Neural cell (in vitro differentiated cells): Measurements from ENCODE around the gene ENAH. TPM values are rescaled to one million over a fixed set of nuclear protein-coding genes. Genes with fewer than 3 reads are reported as not detected.

Source experiments
- H2AFZ ChIP-seq: fragments of 200-600, 300-800 bp; sonication (generic), shearing (Covaris generic); 2 replicates; pipeline ENCODE4 v1.6.0; 2014; ENCODE audit warnings: low read depth, mild to moderate bottlenecking, antibody characterized with exemption, low read length, moderate library complexity
- H3F3A ChIP-seq: fragments of 200-600 bp; shearing (Covaris generic); 2 replicates; pipeline ENCODE4 v1.6.1; 2016; ENCODE audit warnings: mild to moderate bottlenecking, moderate library complexity, mixed read lengths, antibody characterized with exemption, low read length; ENCODE audit not compliant: insufficient read depth, poor library complexity, severe bottlenecking
- H3K27ac ChIP-seq: fragments of 200-600, 300-800 bp; sonication (generic), shearing (Covaris generic); 2 replicates; pipeline ENCODE4 v1.5.1; 2014; ENCODE audit warnings: mild to moderate bottlenecking, low read length, moderate library complexity
- H3K27me3 ChIP-seq: fragments of 300-800, 200-600 bp; sonication (generic), shearing (Covaris generic); 2 replicates; pipeline ENCODE4 v1.6.0; 2014; ENCODE audit warnings: mild to moderate bottlenecking, low read depth, low read length, moderate library complexity; ENCODE audit not compliant: insufficient read depth
- H3K36me3 ChIP-seq: fragments of 300-800, 200-600 bp; sonication (generic), shearing (Covaris generic); 2 replicates; pipeline ENCODE4 v1.5.1; 2014; ENCODE audit warnings: mild to moderate bottlenecking, antibody characterized with exemption, low read length, moderate library complexity; ENCODE audit not compliant: insufficient read depth
- H3K4me2 ChIP-seq: fragments of 300-800, 200-600 bp; sonication (generic), shearing (Covaris generic); 2 replicates; pipeline ENCODE4 v1.6.0; 2014; ENCODE audit warnings: mild to moderate bottlenecking, low read length
- H3K4me3 ChIP-seq: fragments of 300-800, 200-600 bp; sonication (generic), shearing (Covaris generic); 2 replicates; pipeline ENCODE4 v1.5.1; 2014; ENCODE audit warnings: mild to moderate bottlenecking, low read length, moderate library complexity
- H3K79me2 ChIP-seq: fragments of 200-600 bp; shearing (Covaris generic); replicated peaks from 2 replicates; pipeline ENCODE4 v1.6.0; 2014; ENCODE audit warnings: mild to moderate bottlenecking, low read length, moderate library complexity; ENCODE audit not compliant: insufficient read depth
- H3K9ac ChIP-seq: fragments of 300-800, 200-600 bp; sonication (generic), shearing (Covaris generic); 2 replicates; pipeline ENCODE4 v1.6.1; 2016; ENCODE audit warnings: mild to moderate bottlenecking, low read length, mixed read lengths
- H3K9me2 ChIP-seq: fragments of 200-600 bp; shearing (Covaris generic); 2 replicates; pipeline ENCODE4 v1.6.1; 2016; ENCODE audit warnings: mild to moderate bottlenecking, low read length, mixed read lengths; ENCODE audit not compliant: insufficient read depth
- H3K9me3 ChIP-seq: fragments of 200-600, 300-800 bp; sonication (generic), shearing (Covaris generic); 2 replicates; pipeline ENCODE4 v1.6.1; 2016; ENCODE audit warnings: mild to moderate bottlenecking, mixed run types, low read length, moderate library complexity, mixed read lengths
- H4K20me1 ChIP-seq: fragments of 200-600 bp; shearing (Covaris generic); 2 replicates; pipeline ENCODE4 v1.6.1; 2016; ENCODE audit warnings: mild to moderate bottlenecking, mixed run types; ENCODE audit not compliant: insufficient read depth
- EP300 ChIP-seq: fragments of 450-650 bp; conservative IDR thresholded peaks from 2 replicates; pipeline ENCODE4 v1.6.1; 2014; ENCODE audit warnings: antibody characterized with exemption, mild to moderate bottlenecking, moderate library complexity; ENCODE audit not compliant: poor library complexity, severe bottlenecking
- EZH2 ChIP-seq: fragments of 200-600, 300-800 bp; shearing (Covaris generic), sonication (generic); IDR thresholded peaks from 2 replicates; pipeline ENCODE4 v1.6.1; 2014; ENCODE audit warnings: antibody characterized with exemption, low read length, borderline replicate concordance, mild to moderate bottlenecking; ENCODE audit not compliant: insufficient read depth, poor library complexity, severe bottlenecking
- MXI1 ChIP-seq: fragments of 450-650 bp; conservative IDR thresholded peaks from 2 replicates; pipeline ENCODE4 v1.6.1; 2014; ENCODE audit warnings: antibody characterized with exemption, mild to moderate bottlenecking; ENCODE audit not compliant: poor library complexity, severe bottlenecking
- POLR2AphosphoS5 ChIP-seq: IDR thresholded peaks from 2 replicates; pipeline ENCODE4 v1.6.1; 2012
- RAD21 ChIP-seq: fragments of 450-650 bp; conservative IDR thresholded peaks from 2 replicates; pipeline ENCODE4 v1.6.1; 2014; ENCODE audit warnings: antibody characterized with exemption, mild to moderate bottlenecking, moderate library complexity
- SMC3 ChIP-seq: fragments of 450-650 bp; conservative IDR thresholded peaks from 2 replicates; pipeline ENCODE4 v1.6.1; 2014; ENCODE audit warnings: antibody characterized with exemption, mild to moderate bottlenecking, moderate library complexity; ENCODE audit not compliant: poor library complexity
- TAF1 ChIP-seq: IDR thresholded peaks from 2 replicates; pipeline ENCODE4 v1.6.1; 2012; ENCODE audit warnings: low read depth
- polyA plus RNA-seq: library from polyadenylated mRNA; depleted of rRNA; stranded (reverse); fragments of >200 nt; gene quantifications from 2 replicates; pipeline ENCODE4 v1.2.3, GENCODE V29; 2014
- TF ChIP-seq, protein P1 (sequence below): IDR thresholded peaks from 2 replicates; pipeline ENCODE4 v1.6.1; 2012; ENCODE audit warnings: borderline replicate concordance
- TF ChIP-seq, protein P2 (sequence below): fragments of 450-650 bp; IDR thresholded peaks from 2 replicates; pipeline ENCODE4 v1.5.1; 2014; ENCODE audit warnings: antibody characterized with exemption, mild to moderate bottlenecking, moderate library complexity; ENCODE audit not compliant: poor library complexity, severe bottlenecking

Gene ENAH
- polyA plus RNA-seq, 1 donor from 2014 or later: 58.4 TPM

DNA sequence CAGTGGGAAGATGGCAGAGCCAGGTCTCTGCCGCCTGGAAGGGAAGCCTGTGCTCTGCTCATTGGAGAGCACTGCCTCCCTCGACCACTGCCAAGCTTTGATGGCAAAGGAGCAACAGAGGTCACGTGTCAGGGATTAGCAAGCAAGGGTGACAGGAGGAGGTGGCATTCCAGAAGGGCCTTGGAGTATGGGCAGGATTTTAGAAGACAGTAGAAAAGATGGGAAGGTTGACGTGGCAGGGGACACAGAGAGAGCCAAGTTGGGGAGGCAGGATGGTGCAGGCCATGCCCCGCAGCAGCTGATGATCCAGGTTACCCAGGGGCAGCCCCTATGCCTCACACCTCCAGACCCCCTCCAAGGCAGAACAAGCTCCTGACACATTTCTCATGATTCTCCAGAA is 203.1 kb downstream of the ENAH start:
- Histone ChIP-seq H3K79me2 (no peaks in the 10 kb centered on the region), H3K9ac (no peak overlapping the region), H2AFZ (no peak overlapping the region), H3K9me3 (no peaks in the 10 kb centered on the region), H3K9me2 (no peaks in the 10 kb centered on the region), H3K36me3 (no peaks in the 10 kb centered on the region), H3K27me3 (no peaks in the 10 kb centered on the region), H4K20me1 (no peaks in the 10 kb centered on the region), H3K4me3 (no peak overlapping the region), H3F3A (no peaks in the 10 kb centered on the region), H3K27ac (no peak overlapping the region), H3K4me2 (no peak overlapping the region)
- TF ChIP-seq EP300 (no peak), TAF1 (no peak), SMC3 (no peak), EZH2 (no peak), RAD21 (no peak), POLR2AphosphoS5 (no peak), MXI1 (no peak)
- TF ChIP-seq, protein P1, sequence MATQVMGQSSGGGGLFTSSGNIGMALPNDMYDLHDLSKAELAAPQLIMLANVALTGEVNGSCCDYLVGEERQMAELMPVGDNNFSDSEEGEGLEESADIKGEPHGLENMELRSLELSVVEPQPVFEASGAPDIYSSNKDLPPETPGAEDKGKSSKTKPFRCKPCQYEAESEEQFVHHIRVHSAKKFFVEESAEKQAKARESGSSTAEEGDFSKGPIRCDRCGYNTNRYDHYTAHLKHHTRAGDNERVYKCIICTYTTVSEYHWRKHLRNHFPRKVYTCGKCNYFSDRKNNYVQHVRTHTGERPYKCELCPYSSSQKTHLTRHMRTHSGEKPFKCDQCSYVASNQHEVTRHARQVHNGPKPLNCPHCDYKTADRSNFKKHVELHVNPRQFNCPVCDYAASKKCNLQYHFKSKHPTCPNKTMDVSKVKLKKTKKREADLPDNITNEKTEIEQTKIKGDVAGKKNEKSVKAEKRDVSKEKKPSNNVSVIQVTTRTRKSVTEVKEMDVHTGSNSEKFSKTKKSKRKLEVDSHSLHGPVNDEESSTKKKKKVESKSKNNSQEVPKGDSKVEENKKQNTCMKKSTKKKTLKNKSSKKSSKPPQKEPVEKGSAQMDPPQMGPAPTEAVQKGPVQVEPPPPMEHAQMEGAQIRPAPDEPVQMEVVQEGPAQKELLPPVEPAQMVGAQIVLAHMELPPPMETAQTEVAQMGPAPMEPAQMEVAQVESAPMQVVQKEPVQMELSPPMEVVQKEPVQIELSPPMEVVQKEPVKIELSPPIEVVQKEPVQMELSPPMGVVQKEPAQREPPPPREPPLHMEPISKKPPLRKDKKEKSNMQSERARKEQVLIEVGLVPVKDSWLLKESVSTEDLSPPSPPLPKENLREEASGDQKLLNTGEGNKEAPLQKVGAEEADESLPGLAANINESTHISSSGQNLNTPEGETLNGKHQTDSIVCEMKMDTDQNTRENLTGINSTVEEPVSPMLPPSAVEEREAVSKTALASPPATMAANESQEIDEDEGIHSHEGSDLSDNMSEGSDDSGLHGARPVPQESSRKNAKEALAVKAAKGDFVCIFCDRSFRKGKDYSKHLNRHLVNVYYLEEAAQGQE: no peak
- TF ChIP-seq, protein P2, sequence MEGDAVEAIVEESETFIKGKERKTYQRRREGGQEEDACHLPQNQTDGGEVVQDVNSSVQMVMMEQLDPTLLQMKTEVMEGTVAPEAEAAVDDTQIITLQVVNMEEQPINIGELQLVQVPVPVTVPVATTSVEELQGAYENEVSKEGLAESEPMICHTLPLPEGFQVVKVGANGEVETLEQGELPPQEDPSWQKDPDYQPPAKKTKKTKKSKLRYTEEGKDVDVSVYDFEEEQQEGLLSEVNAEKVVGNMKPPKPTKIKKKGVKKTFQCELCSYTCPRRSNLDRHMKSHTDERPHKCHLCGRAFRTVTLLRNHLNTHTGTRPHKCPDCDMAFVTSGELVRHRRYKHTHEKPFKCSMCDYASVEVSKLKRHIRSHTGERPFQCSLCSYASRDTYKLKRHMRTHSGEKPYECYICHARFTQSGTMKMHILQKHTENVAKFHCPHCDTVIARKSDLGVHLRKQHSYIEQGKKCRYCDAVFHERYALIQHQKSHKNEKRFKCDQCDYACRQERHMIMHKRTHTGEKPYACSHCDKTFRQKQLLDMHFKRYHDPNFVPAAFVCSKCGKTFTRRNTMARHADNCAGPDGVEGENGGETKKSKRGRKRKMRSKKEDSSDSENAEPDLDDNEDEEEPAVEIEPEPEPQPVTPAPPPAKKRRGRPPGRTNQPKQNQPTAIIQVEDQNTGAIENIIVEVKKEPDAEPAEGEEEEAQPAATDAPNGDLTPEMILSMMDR: no peak

DNA sequence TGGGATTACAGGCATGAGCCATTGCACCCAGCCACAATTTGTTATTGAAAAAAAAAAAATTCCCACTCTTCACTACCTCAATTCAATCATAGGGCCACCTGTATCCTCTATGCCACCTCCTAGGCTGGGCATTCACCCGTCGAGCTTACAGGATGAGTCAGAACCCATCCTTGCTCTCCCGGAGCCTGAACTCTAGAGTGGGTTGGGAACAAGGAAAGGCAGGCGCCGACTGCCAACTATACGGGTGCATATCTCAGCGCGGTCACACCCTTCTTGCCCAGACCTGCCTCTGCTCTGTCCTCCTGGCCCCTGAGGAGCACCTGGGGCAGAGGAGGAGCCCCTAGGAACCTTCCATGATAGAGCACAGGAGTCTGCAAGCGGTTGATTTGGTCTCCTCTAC is 203.7 kb downstream of the ENAH start:
- no peaks in the 10 kb centered on the region for H3K27me3 ChIP-seq
- H3F3A ChIP-seq: no peaks in the 10 kb centered on the region
- TF ChIP-seq TAF1: no peak
- no peak for TF ChIP-seq POLR2AphosphoS5
- TF ChIP-seq SMC3: no peak
- TF ChIP-seq, protein P1: no peak
- TF ChIP-seq RAD21: no peak
- TF ChIP-seq MXI1: no peak
- TF ChIP-seq, protein P2: no peak
- TF ChIP-seq EP300: no peak
- TF ChIP-seq EZH2: no peak
- no peaks in the 10 kb centered on the region for H3K36me3 ChIP-seq
- H4K20me1 ChIP-seq: no peaks in the 10 kb centered on the region
- H3K9me2 ChIP-seq: no peaks in the 10 kb centered on the region
- H3K79me2 ChIP-seq: no peaks in the 10 kb centered on the region
- no peak overlapping the region for H3K9ac ChIP-seq
- no peak overlapping the region for H3K4me3 ChIP-seq
- H3K9me3 ChIP-seq: no peaks in the 10 kb centered on the region
- no peak overlapping the region for H3K4me2 ChIP-seq
- H2AFZ ChIP-seq: no peak overlapping the region
- H3K27ac ChIP-seq: no peak overlapping the region
